ENCODE results near the gene NKX6-1.

Gene NKX6-1

GRCh38 chr4:84474107-84474506, 25.0 kb downstream of the NKX6-1 start:
- in situ Hi-C loops (cut with HindIII; ENCODE audit: low sequenced_read_pairs) = no loop called here
- TF ChIP-seq, protein P1, sequence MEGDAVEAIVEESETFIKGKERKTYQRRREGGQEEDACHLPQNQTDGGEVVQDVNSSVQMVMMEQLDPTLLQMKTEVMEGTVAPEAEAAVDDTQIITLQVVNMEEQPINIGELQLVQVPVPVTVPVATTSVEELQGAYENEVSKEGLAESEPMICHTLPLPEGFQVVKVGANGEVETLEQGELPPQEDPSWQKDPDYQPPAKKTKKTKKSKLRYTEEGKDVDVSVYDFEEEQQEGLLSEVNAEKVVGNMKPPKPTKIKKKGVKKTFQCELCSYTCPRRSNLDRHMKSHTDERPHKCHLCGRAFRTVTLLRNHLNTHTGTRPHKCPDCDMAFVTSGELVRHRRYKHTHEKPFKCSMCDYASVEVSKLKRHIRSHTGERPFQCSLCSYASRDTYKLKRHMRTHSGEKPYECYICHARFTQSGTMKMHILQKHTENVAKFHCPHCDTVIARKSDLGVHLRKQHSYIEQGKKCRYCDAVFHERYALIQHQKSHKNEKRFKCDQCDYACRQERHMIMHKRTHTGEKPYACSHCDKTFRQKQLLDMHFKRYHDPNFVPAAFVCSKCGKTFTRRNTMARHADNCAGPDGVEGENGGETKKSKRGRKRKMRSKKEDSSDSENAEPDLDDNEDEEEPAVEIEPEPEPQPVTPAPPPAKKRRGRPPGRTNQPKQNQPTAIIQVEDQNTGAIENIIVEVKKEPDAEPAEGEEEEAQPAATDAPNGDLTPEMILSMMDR (IDR thresholded peaks at IDR 0.05; ENCODE audit: low read depth, low read length, missing control alignments) = no peak
- no peak for DNase-seq (ENCODE audit: low read depth)
- H3K4me3 ChIP-seq (ENCODE audit: low read depth, low read length) = no peak overlapping the region

DNA sequence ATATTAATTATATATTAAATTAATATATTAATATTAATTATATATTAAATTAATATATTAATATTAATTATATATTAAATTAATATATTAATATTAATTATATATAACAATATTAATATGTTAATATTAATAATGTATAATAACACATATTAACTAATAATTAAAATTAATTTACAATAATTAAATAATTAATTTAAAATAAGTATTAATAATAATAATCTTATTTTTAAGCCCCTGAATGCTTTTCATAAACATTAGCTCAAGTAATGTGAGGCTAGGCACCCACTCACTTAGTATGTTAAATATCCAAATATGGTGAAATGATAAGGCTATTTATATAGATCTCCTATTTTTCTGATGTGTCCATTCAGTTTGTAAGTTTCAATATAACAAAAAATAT, 26.9 kb downstream of the NKX6-1 start:
- TF ChIP-seq, protein P1 (IDR thresholded peaks at IDR 0.05; ENCODE audit: low read depth, low read length, missing control alignments) = no peak
- DNase-seq (ENCODE audit: low read depth) = no peak
- no peak overlapping the region for H3K4me3 ChIP-seq (ENCODE audit: low read depth, low read length)
- in situ Hi-C loops (cut with HindIII; ENCODE audit: low sequenced_read_pairs) = no loop called here

DNA sequence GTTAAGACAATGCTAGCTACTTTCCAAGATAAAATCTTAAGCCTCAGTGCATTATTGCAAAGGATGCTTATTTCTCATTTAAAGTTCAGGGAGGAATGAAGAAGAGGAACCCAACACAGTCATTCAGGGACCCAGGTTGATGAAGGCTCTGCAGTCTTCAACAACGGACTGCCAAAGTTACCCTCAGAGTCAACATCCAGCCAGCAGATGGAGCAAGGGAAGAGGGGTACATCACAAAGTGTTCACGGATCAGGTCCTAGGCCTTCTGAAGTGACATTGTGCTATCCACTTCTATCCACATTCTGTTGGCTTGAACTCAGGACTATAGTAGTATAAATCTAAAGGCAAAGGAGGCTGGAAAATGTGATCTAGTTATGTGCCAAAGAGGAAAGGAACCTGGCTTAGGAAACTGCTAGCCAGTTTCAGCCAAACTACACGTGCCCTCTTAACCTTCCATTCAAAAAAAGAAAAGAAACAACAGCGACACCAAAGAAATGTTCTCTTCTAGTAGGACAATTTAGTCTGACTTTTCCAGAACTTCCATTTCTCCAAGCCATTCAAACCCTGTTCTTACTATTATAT, 28.8 kb downstream of the NKX6-1 start:
- TF ChIP-seq, protein P1 (IDR thresholded peaks at IDR 0.05; ENCODE audit: low read depth, low read length, missing control alignments) = no peak
- H3K4me3 ChIP-seq (ENCODE audit: low read depth, low read length) = no peak overlapping the region
- no peak for DNase-seq (ENCODE audit: low read depth)
- in situ Hi-C loops (cut with HindIII; ENCODE audit: low sequenced_read_pairs) = no loop called here

DNA sequence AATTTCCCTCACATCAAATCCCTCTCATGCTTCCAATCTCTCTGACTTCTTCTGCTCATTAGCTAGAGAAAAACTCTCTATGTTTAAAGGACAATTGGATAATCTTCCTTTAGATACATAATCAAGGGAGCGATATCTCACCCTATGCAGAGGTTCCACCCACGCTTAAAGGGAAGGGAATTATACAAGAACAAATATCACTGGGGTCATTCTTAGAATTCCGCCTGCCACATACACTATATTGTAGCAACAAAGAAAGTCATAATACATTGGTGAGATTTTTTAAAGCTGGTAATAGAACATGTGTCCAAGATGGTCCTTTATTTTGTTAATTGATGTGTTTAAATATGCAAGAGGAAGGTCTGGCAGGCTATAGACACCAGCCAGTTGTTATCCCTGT, 31.5 kb downstream of the NKX6-1 start:
- in situ Hi-C loops (cut with HindIII; ENCODE audit: low sequenced_read_pairs) = no loop called here
- TF ChIP-seq, protein P1 (IDR thresholded peaks at IDR 0.05; ENCODE audit: low read depth, low read length, missing control alignments) = no peak
- no peak for DNase-seq (ENCODE audit: low read depth)
- no peak overlapping the region for H3K4me3 ChIP-seq (ENCODE audit: low read depth, low read length)

- TF ChIP-seq, protein P1 (IDR thresholded peaks at IDR 0.05; ENCODE audit: low read depth, low read length, missing control alignments) = no peak
- DNase-seq (ENCODE audit: low read depth) = no peak
- H3K4me3 ChIP-seq (ENCODE audit: low read depth, low read length) = no peak overlapping the region
- in situ Hi-C loops (cut with HindIII; ENCODE audit: low sequenced_read_pairs) = no loop called here
These were observed 39.3 kb downstream of the NKX6-1 start for GRCh38 chr4:84459783-84460182.

DNA sequence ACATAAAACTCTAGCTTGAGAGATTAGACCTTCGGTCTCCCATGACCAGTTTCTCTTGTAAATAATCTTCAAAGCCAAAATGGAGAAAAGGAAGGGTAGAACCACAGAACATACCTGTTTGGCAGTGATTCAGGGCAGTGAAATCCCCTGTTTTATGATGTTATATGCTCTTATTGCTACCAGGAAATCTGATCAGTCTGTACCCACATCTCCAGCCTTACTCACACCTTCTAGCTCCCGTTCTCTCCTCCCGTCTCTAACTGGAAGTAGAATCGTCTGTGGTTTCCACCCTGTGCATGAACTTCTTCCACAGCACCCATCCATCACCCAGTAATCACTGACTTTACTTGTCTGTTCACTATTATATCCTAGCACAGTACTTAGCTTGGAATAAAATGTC, 42.9 kb downstream of the NKX6-1 start:
- TF ChIP-seq, protein P1 (IDR thresholded peaks at IDR 0.05; ENCODE audit: low read depth, low read length, missing control alignments) = no peak
- no peak for DNase-seq (ENCODE audit: low read depth)
- no peak overlapping the region for H3K4me3 ChIP-seq (ENCODE audit: low read depth, low read length)
- in situ Hi-C loops (cut with HindIII; ENCODE audit: low sequenced_read_pairs) = no loop called here
